ENCODE results near the gene CCL1. TPM values are rescaled to one million over a fixed set of nuclear protein-coding genes. Genes with fewer than 3 reads are reported as not detected.

CCL1 gene
- total and polyA plus RNA-seq, 9 of the 15 experiments (the other 6 are each of a cell fraction or from before 2014, with no cell fraction given), result 0.45 TPM; not detected in 8

- TF ChIP-seq ARID3A (IDR thresholded peaks at IDR 0.05; ENCODE audit: borderline replicate concordance, low read depth, low read length), result no peak
- no peak for TF ChIP-seq USF1 (CRISPR knock-in tag; IDR thresholded peaks at IDR 0.05)
- TF ChIP-seq SRF (CRISPR knock-in tag; IDR thresholded peaks at IDR 0.05), result no peak
- TF ChIP-seq MITF (IDR thresholded peaks at IDR 0.05), result no peak
- TF ChIP-seq TFE3 (CRISPR knock-in tag; IDR thresholded peaks at IDR 0.05), result no peak
- no peak for TF ChIP-seq NBN (IDR thresholded peaks at IDR 0.05; ENCODE audit: low read depth)
- TF ChIP-seq ZNF436 (CRISPR knock-in tag; IDR thresholded peaks at IDR 0.05), result no peak
- no peak for TF ChIP-seq NR2C1 (IDR thresholded peaks at IDR 0.05)
- no peak for TF ChIP-seq NR2C1 (tag; IDR thresholded peaks at IDR 0.05)
Observed at GRCh38 chr17:34390649-34391048, 27.6 kb upstream of the CCL1 start (continued).

All from K562 (cell line).